ENCODE measurements around the gene TBL3.

The TBL3 gene

GRCh38 chr16:2022723-2023091, 50.9 kb downstream of the TBL3 start:
- in situ Hi-C loops (cut with HindIII; ENCODE audit: low pct_ligation_motif_present, low sequenced_read_pairs) = no loop called here
- H3K27me3 ChIP-seq (replicated peaks) = peaks cover 13% of the 10 kb centered on the region
- H3K36me3 ChIP-seq (replicated peaks) = no peaks in the 10 kb centered on the region
- H3K4me3 ChIP-seq (ENCODE audit: low read depth, low read length) = peak overlapping the region; percentile 44
- H3K27ac ChIP-seq = no peak overlapping the region
- peak; percentile 23 for DNase-seq
- TF ChIP-seq CTCF (IDR thresholded peaks at IDR 0.05; ENCODE audit: low read depth, low read length, missing control alignments) = no peak

- Histone ChIP-seq H3K27ac (no peak overlapping the region), H3K36me3 (replicated peaks) (no peaks in the 10 kb centered on the region), H3K4me3 (ENCODE audit: low read depth, low read length) (peak overlapping the region; percentile 44), H3K27me3 (replicated peaks) (peaks cover 13% of the 10 kb centered on the region)
- TF ChIP-seq CTCF (IDR thresholded peaks at IDR 0.05; ENCODE audit: low read depth, low read length, missing control alignments) = peak; percentile 92
- peak; percentile 68 for DNase-seq
- in situ Hi-C loops (cut with HindIII; ENCODE audit: low pct_ligation_motif_present, low sequenced_read_pairs) = no loop called here
Measured at GRCh38 chr16:2023092-2024031, 51.5 kb downstream of the TBL3 start.

- peaks cover 13% of the 10 kb centered on the region for H3K27me3 ChIP-seq (replicated peaks)
- no peak overlapping the region for H3K27ac ChIP-seq
- H3K4me3 ChIP-seq (ENCODE audit: low read depth, low read length) = no peak overlapping the region
- no peak for TF ChIP-seq CTCF (IDR thresholded peaks at IDR 0.05; ENCODE audit: low read depth, low read length, missing control alignments)
- in situ Hi-C loops (cut with HindIII; ENCODE audit: low pct_ligation_motif_present, low sequenced_read_pairs) = no loop called here
- DNase-seq = no peak
- H3K36me3 ChIP-seq (replicated peaks) = no peaks in the 10 kb centered on the region
Measured at GRCh38 chr16:2024032-2024420, 52.2 kb downstream of the TBL3 start.

- DNase-seq = no peak
- TF ChIP-seq CTCF (IDR thresholded peaks at IDR 0.05; ENCODE audit: low read depth, low read length, missing control alignments) = no peak
- Histone ChIP-seq H3K36me3 (replicated peaks) (no peaks in the 10 kb centered on the region), H3K4me3 (ENCODE audit: low read depth, low read length) (no peak overlapping the region), H3K27me3 (replicated peaks) (peaks cover 5% of the 10 kb centered on the region), H3K27ac (no peak overlapping the region)
- in situ Hi-C loops (cut with HindIII; ENCODE audit: low pct_ligation_motif_present, low sequenced_read_pairs) = no loop called here
Measured at GRCh38 chr16:2025251-2025650, 53.4 kb downstream of the TBL3 start.

- in situ Hi-C loops (cut with HindIII; ENCODE audit: low pct_ligation_motif_present, low sequenced_read_pairs) = no loop called here
- Histone ChIP-seq H3K4me3 (ENCODE audit: low read depth, low read length) (no peak overlapping the region), H3K27me3 (replicated peaks) (no peaks in the 10 kb centered on the region), H3K36me3 (replicated peaks) (no peaks in the 10 kb centered on the region), H3K27ac (no peak overlapping the region)
- TF ChIP-seq CTCF (IDR thresholded peaks at IDR 0.05; ENCODE audit: low read depth, low read length, missing control alignments) = no peak
- no peak for DNase-seq
Measured at GRCh38 chr16:2025878-2026460, 54.1 kb downstream of the TBL3 start.

Measured in brain microvascular endothelial cell (primary cell).